GM18868 (cell line): Measurements from ENCODE around the gene ZDHHC14.

ENCODE experiments used
- ATAC-seq: cut with Tn5 transposase; IDR thresholded peaks from one replicate; pipeline ENCODE4 v1.9.1; 2021; ENCODE audit warnings: mild to moderate bottlenecking, moderate library complexity; ENCODE audit not compliant: unreplicated experiment

The ZDHHC14 gene

DNA sequence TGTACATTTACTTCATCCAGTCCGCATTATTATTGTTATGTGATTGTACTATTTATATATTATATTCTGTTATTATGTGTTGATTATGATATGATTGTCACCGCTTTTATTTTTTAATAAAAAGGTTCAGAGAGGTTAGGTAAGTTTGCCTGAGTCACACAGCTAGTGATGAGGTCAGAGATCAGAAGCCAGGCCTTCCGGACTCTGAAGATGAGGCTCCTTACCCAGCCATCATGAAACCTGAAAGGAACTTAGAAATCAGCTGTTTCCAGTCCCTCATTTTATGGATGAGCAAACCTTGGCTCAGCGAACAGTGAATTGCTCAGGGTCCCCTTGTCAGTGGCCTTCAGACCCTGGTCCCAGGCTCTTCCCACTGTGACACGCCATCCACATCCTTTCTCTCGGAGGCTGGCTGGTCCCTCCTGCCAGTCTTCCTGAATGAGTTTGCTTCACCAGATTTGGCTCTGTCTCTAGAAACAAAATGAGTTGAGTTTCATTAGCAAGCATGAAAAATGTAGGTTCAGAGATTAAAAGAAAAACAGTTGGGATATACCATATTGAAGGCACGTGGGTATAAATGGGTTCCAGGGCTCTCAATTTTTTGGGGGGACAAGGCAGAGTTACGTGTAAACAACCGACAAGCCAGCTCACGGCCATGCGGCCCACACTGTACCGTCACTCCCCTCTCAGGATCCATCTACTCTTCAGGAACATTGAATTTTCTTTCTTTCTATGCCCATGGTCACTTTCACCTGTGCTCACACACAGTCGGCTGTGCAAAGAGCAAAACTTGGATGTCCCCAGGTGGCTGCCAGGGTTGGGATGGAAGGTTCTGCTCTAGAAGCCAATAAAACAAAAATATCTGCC is 132.9 kb downstream of the ZDHHC14 start:
- ATAC-seq = no peak

DNA sequence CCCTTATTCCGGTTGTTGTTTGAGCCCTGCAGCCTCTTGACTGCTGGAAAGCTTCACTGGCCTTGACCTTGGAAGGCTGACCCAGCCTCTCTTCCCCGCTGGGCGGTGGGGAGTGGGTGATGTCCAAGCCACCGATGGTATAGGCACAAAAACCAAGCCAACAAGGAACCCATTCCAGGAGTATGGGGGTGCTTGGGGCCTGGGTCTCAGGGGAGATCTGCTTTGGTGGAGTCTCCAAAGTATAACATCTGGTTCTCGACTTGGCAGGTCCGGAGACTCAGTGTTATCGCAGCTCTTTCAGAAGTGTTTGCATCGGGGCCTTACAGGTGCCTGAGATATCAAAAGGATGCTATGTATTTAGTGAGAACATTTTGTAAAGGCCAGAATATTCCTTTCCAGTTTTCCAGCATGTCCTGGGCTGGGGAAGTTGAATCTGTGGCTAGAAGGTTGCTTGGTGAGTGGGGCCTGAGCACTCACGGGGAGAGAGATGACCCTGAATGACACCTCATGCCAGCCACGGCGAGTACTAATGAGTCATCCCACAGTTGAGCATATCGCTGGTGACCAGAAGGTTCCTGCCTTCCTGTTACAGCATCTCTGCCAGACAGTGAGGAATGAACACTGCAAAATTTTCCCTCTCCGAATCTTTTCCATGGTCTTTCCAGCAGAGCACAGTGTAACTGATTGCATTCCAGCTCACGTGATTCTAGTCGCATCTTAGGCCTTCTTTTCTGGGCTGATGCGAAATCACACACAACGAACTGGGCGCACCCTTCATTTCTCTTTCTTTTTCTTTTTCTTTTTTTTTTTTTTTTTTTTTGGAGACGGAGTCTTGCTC is 133.9 kb downstream of the ZDHHC14 start:
- ATAC-seq = no peak

DNA sequence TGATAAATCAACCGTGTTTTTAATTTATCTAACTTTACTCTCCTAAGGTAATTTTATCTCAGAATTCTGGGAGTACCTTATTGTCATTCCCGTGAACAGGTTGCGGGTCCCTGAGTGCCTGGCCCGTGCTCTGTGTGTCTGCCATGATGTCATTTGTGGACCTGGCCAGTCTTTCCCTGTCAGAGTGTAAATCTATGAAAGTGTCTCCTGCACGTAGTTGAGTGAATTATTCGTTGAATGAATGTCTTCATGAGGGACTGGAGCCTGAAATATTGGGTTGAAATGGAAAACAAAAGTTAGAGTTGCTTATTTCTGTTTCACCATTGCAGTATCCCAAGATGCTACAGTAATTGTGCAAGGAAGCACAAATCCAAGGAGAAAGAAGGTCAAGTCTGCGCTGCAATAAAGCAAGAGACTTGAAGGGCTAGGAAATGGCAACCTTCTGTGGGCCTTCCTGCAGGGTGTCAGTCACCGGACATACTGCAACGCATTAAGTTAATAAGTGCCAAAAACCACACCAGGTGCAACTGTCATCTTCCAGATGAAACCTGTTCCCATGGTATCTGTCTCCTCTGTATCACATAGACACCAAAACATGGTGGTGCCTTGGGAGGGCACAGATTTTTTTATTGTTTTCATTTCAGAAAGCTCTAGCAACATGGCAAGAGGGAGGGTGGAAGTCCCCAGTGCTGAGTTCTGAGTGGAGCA is 135.5 kb downstream of the ZDHHC14 start:
- ATAC-seq = no peak

DNA sequence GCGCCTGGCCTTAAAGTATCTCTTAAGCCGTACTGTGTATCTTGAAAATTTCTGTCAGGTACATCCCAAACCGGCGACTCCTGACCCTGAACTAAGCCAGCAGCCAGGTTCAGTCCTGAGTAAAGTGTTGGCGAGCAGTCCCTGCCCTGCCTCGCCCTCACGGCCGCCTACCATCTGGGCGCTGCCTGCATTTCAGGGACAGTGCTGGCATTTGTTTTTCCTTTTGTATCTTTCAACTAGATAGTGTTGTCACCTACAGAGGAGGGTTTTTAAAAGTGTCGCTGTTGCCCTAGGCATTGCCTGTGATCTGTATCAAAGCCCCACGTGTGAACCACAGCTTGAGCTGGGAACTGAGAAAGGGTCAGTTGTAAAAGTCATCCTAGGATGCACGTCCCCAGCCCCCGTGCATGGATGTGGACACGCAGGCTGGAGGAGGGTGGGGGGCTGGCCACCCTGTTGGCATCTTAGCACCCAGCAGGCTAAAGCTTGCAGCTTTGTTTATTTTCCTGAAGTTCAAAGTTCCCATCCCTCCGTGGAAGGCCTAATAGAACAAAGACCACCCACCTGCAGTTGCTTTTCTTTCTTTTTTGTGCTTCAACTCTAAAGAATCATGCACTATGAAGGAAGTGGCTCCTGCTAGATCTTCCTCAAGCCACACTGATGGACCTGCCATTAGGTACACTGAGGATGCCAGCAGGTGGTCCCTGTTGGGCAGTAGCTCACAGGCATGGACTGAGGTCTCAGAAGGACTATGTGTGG is 136.8 kb downstream of the ZDHHC14 start:
- no peak for ATAC-seq

DNA sequence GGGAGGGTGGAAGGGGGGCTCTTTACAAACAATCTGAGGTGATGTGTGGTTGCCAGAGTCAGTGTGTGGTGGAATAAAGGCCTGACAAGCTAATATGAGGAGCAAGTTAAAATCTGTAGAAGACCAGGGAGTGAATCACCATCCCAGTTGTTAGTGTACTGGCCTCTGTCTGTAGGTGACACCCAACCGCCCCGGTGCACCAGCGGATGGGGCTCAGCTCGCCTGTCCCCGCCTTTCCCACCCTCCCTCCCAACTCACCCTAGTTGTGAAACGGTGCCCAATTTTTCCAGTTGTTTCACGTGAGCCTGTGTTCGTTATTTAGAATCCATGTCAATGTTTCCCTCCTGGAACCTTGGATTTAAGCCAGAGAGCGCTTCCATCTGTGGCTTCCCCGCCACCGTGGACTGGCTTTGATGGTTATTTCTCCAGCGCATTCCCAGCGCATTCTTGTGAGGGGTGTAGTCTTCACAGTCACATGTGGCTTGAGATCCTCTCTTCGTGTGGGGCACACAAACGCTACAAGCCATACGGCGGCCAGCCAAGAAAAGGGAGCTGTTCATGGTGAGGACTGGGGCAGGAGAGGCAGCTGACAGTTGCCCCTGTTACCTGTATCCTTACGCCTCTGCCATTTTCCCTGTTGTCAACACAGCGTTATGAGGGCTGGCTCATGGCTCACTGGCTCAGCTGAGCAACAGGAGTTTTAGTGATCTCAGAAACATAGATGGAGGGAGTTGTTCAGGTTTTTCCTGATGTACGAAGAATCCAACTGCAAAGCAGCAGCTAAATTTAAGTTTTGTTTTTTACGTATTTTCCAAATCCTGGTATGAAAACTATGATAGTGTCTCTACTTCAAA is 137.6 kb downstream of the ZDHHC14 start:
- ATAC-seq = no peak

DNA sequence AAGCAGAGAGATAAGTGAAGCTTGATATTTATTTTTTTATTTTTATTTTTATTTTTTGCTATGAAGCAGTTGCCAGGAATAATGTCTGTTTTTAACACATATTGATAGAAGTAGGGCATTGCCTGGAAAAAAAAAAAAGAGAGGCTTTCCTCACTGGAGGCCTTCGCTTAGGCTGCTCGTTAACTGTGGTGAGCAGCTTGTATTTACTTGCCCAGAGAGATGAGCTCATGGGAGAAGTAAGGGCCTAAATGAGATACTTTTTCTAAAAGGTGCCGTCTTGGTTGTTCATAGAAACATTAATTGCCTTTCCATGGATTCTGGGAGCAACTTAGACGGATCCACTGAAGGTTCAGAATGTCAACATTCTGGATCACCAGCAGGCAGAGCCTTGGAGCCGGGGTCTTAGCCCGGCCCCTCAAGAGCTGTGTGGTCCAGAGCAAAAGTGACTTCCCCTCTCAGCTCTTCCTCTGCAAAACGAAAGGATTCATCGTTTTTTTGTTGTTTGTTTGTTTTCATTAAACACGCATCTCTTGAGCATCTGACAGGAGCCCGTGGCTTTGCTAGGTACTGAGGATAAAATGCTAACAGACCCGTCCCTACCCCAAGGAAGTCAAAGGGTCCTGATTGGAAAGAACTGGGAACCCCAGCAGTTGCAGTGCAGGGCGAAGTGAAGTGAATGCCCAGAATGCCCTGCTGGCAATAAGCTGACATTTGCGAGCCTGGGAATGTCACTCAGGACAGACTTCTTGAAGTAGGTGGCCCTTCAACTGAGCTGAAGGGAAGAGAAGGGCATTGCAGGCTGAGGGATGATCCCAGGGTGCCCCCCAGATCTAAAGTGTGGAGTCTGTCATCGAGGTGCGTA is 138.5 kb downstream of the ZDHHC14 start:
- ATAC-seq = no peak

DNA sequence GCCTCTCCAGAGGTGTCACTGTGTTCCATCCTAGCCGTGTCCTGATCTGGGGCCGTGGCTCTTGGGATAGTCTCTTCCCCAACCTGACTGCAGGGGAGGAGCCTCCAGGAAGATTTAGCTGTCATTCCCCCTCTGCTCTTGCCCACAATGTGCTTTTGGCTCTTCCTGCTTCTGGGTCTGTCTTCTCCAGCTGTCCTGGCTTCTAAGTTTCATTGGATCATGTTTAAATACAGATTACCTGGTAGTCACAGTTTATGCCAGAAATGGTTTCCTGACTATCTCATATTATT is 139.1 kb downstream of the ZDHHC14 start:
- ATAC-seq = no peak

DNA sequence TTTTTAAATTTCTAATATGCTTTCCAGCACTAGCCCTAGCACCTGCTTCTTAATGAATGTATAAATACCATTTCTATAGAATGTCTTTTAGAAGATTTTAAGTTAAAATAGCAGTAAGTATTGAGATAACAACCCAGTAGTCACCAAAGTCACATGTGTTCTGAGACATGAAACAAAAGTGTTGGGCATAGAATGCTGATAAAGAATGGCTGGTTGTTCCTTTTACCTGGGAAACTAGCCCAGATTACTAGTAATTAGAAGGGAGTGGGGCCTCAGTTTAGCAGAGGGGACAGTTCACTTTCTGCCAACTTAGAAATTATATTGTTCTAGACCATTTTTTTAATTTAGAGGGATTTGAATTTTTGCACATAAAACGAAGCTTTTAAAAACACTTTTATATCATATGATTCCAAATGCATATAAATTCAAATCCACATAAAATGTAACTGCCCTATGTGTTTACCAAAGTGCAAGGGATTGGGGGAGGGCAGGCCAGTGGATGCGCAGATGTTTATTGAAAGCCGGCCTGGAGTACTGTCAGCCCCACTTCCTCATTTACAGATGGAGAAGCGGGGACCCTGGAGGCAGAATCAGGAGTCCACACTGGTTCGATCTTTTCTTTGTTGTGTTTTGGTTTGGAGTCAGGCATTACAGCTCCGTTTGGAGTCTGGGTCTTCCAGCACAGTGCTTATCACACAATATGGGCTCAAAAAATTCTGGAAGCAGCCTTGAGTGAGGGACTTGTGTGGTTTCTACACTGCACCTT is 139.8 kb downstream of the ZDHHC14 start:
- ATAC-seq = no peak

DNA sequence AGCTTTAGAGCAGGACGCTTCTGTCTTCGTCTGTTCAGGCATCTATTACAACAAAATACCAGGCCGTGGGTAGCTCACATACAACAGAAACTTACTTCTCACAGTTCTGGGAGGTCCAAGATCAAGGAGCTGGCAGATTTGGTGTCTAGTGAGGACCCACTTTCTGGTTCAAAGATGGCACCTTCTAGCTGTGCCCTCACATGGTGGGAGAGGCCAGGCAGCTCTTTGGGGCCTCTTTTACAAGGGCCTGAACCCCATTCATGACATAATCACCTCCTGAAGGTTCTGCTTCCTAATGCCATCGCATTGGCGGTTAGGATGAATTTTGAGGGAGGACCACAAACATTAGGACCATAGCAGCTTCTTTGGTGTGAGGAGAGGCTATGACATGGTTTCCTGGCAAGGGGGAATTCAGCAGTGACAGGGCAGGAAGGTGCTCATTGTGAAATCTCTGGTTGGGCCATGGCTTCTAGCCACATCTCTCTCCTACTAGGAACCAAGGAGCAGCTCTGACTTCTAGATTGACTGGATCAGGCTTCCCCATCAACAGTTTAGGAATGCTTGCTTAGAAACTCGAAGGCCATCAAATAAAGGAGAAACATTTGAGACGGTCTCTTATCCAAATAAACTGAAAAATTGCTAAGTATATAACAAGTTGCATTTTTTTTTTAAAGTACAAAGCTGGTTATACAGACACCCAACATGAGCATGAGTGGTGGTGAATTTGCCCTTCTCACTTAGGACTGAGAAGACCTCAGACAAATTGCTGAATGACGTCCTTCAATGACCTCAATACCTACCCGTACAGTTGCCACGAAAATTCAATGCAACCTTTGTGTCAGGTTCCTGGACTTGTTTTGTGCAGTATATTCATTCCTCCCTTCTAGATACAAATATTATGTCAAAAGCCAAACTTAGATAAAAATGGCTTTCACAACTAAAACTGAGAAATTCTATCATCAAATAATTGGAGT is 140.7 kb downstream of the ZDHHC14 start:
- ATAC-seq = no peak

DNA sequence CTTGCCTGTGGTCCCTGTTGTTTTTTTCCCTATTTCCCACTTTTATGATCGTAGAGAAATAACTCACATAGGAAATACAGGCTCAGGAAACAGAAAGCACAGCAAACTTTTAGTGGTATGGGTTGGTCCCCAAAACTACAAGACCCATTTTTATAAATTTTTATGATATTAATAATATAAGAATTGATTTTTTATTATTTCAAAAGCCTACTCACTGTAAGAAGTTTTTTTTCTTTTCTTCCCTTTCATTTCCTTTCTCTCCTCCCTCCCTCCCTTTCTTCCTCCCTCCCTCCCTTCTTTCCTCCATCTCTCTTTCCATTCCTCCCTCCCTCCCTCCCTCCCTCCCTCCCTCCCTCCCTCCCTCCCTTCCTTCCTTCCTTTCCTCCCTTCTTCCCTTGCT is 141.5 kb downstream of the ZDHHC14 start:
- ATAC-seq = no peak

DNA sequence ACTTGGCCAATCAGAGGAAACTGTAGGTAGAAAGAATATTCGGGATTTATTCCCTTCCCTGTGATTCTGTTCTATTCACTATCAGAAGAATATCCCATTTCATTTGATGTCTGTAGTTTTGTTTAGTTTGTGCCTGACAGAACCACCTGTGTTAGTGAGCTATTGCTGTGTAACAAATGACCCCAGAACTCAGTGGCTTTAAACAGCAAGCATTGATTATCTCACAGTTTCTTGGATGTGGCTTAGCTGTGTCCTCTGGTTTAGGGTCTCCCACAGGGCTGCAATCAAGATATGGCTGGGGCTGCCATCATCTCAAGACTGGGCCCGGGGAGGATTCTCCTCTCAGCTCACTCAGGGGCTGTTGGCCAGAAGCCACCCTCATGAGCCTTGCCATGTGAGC is 143.7 kb downstream of the ZDHHC14 start:
- no peak for ATAC-seq

DNA sequence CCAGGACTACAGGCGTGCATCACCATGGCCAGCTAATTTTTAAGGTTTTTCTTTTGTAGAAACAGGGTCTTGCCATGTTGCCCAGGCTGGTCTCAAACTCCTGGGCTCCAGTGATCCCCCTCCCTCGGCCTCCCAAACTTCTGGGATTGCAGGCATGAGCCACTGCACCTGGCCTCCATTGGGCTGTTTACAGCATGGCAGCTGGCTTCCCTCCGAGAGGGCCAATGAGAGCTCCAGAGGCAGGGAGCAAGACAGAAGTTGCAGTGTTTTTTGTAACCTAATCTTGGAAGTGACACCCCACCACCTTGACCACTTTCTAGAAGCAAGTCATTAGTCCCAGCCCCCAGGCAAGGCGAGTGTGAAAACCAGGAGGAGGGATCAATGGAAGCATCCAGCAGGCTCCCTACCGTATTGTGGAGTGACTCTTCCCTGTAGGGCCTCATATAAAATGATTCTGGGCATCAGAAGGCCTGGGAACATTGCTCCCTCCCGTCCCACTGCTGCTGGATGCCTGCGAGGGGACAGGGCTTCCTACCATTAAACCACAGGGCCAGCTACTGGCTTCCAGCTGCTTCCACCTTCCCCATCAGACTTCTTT is 144.4 kb downstream of the ZDHHC14 start:
- no peak for ATAC-seq

DNA sequence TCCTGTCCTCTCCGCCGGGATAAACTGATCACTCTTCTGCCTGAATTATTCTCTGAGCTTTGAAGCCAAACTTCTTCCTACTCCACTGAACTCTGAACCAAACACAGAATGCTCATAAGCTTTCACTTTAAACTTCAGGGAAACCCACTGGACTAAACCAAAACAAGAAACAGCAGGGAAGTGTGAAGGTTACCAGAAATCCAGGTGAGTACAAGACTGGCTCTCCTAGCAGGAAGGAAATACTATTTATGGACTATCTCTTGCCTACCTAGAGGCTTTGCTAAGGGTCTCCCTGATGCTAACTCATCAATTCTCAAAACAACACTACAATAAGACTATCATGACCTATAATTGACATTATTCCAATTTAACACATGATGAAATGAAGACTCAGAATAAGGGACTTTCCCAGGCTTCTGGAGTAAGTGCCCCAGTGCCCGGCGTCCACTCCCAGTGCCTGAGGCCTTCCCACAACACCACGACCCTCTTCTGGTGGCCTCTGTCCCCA is 145.0 kb downstream of the ZDHHC14 start:
- ATAC-seq = no peak

DNA sequence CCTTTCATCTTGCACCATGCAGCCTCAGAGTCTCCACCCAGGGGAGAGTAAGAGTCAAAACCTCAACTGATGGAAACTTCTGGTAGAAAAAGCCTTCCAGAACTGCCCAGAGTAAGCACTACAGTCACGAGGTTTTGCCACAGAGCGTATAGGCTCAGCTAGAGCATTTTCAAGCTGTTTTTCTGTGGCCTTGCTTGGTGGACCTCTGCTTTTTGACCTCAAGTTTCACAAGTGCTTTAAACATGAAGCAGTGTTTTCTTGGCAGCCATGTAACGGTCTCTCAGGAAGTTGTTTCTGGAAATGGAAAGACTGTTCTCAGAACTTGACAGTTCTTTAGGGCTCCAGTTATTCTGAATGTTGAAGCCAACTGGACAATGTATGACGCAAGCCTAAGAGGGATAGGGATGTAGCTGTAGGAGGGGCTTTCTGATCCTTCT is 146.5 kb downstream of the ZDHHC14 start:
- peak; percentile 81 for ATAC-seq

DNA sequence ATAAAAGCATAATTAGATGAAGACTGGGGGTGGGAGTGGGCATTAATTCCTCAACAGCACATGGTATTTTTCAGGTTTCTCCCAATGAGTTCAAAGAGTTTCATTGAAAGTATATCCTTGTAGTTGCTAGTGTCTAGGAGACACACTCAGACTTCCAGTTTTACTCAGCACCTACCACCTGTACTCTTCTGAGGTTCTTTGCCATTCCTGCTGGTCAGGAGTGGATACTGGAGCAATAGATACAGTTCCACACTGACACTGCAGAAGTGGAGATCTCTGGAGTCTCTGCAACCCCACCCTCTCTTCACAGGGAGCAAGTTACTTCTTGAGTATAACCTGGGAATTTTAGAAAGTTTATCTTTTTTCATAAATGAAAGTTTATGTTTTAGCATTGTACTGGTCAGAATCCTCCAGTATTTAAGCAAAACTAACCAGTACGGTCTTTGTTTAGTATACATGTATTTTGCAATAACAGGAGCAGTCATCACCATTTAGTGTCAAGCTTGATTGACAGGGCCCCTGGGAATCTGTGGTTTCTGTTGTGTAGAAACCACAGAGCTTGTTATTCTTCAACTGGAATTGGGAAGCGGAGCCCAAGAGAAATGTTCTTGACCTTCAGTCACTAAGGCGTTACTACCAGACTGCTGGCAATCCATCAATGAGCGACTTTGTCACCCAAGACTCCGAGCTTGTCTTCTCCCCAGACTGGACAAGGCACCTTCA is 148.1 kb downstream of the ZDHHC14 start:
- ATAC-seq = no peak

DNA sequence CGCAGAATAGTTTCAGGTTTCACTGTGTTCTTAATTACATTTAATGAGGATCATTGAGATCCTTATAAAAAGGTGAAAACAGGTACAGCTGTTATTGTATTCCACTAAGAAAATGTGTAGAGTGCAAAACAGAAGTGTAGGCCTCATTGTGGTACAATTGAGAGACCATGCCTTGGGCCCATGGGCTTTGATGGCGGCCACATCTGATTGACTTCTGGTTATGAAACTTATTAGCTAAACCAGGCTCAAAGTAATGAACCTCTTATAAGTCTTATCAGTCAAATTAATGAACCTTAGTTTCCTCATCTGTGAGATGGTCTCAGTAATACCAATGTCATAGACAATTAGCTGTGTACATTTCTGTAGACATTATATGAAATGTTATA is 148.7 kb downstream of the ZDHHC14 start:
- ATAC-seq = no peak
